MV-4-11 (cell line): ENCODE results near the gene ZSCAN25.
"Not testable (repeated sequence)": the region's sequence is repeated elsewhere in the genome, so short reads cannot be mapped to it uniquely, and the experiment has no call there.

Experiments used
- DNase-seq: peaks from one replicate; lab custom pipeline; 2025; lab: John Stamatoyannopoulos, UW

Gene ZSCAN25

GRCh38 chr7:99645590-99645989 is 28.8 kb downstream of the ZSCAN25 start:
- DNase-seq: no peak

- DNase-seq: no peak
Observed at GRCh38 chr7:99648843-99649242, 32.1 kb downstream of the ZSCAN25 start.

GRCh38 chr7:99651290-99651689 is 34.5 kb downstream of the ZSCAN25 start:
- DNase-seq: no peak

- DNase-seq: no peak
Observed at GRCh38 chr7:99652671-99653070, 35.9 kb downstream of the ZSCAN25 start.

- not testable (repeated sequence) for DNase-seq
Observed at GRCh38 chr7:99653269-99653668, 36.5 kb downstream of the ZSCAN25 start.

- no peak for DNase-seq
Observed at GRCh38 chr7:99653754-99654153, 37.0 kb downstream of the ZSCAN25 start.

- DNase-seq: not testable (repeated sequence)
Observed at GRCh38 chr7:99654626-99655025, 37.9 kb downstream of the ZSCAN25 start.

- DNase-seq: not testable (repeated sequence)
Observed at GRCh38 chr7:99657879-99658278, 41.1 kb downstream of the ZSCAN25 start.

- DNase-seq: no peak
Observed at GRCh38 chr7:99665312-99666012, 48.7 kb downstream of the ZSCAN25 start.

- peak; percentile 86 for DNase-seq
Observed at GRCh38 chr7:99666013-99666395, 49.3 kb downstream of the ZSCAN25 start.

GRCh38 chr7:99667179-99667578 is 50.4 kb downstream of the ZSCAN25 start:
- no peak for DNase-seq

GRCh38 chr7:99668541-99668940 is 51.8 kb downstream of the ZSCAN25 start:
- no peak for DNase-seq

GRCh38 chr7:99669782-99670181 is 53.0 kb downstream of the ZSCAN25 start:
- no peak for DNase-seq

GRCh38 chr7:99672573-99672972 is 55.8 kb downstream of the ZSCAN25 start:
- peak; percentile 4 for DNase-seq

GRCh38 chr7:99674995-99675742 is 58.4 kb downstream of the ZSCAN25 start:
- no peak for DNase-seq

GRCh38 chr7:99677013-99677647 is 60.4 kb downstream of the ZSCAN25 start:
- DNase-seq: no peak

- no peak for DNase-seq
Observed at GRCh38 chr7:99677648-99678045, 60.9 kb downstream of the ZSCAN25 start.

- DNase-seq: no peak
Observed at GRCh38 chr7:99679032-99679399, 62.3 kb downstream of the ZSCAN25 start.

- no peak for DNase-seq
Observed at GRCh38 chr7:99679400-99680191, 62.9 kb downstream of the ZSCAN25 start, which contains the start of gene CYP3A5. Gene CYP3A5, minus strand, starts transcription at chr7:99679996. Its CDS starts 100 bp downstream, at chr7:99679896.
